ENCODE results near the gene CTCFL.

The CTCFL gene

DNA sequence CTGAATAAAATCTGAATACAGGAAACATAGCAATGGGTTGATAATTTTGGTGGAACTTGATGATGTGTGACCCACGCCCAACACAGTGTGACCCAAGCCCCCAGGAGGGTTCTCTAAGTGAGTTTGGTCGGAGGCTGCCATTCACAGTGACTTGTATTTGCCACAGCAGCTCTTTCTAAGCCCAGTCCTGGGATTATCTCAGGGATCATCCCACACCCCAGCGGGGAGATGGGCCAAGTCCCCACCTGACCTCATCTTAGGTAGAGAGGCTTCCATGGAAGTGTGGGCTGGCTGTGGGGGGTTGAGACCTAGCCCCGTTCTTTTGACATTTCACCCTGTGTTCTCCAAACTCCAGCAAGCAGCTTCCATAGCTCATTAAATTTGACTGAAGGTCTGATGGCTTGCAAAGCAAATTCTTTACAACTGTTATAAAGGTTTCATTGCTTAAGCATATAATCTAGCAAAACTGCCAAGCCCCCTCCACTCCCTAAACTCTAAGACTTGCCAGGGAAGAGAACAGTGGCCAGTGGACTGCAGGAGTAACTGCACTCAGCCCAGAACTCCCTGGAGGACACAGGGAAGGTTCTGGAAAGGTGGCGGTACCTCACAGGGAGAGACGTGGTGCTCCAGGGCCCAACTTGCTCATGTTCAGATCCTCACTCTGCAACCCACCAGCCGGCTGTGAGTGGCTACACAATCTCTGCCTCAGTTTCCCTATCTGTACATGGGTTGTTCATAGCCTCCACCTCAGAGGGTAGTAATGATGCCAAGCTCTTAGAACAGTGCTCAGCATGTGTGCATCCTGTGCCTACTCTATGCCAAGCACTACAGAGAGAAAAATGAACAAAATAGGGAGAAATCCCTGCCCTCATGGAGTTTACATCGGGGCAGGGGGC is 35.0 kb upstream of the CTCFL start:
- no peak for DNase-seq

DNA sequence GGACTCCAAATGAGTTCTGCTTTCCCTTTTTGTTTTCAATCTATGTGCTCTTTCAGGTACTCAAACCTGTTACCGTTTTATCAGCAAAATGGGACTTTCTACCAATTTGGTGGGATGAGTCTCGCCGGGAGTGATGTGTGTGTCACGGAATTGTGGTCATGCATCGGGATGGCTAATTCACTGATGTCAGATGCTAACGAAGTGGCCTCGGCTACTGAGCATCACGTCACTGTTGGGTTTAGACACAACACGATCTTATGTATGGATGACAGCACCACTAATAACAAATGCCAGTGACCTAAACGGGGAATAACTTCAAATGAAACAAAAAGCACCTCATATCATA is 34.3 kb upstream of the CTCFL start:
- no peak for DNase-seq

DNA sequence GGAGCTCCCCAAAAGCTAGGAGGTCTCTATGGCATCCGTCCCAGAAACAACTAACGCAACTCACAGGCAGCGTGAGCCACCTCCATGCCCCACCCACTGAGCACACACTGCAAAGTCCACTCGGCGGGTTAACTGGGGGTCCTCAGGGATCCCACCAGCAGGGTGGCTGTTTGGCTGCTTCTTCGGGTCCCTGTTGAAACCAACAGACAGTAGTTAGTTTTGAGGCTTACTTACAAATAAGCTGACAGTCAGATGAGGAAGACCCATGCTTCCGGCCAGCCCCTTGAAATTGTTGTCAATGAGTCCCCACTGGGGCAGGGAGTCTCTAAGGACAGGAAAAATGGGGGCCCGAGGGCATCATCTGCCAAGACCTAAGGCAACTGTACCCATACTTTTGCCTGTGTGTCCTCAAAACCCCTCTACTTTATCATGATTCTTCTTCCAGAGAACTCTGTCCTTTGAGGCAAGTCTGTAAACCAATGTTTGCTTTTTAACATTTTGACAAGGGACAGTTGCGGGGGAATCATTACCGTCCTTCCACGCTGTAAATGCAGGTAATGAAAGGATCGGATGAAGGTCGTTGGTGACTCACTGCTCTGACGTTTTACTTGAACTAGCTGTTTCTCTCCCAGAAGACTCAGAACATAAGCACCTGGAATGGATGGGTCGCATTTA is 33.8 kb upstream of the CTCFL start:
- DNase-seq = no peak

DNA sequence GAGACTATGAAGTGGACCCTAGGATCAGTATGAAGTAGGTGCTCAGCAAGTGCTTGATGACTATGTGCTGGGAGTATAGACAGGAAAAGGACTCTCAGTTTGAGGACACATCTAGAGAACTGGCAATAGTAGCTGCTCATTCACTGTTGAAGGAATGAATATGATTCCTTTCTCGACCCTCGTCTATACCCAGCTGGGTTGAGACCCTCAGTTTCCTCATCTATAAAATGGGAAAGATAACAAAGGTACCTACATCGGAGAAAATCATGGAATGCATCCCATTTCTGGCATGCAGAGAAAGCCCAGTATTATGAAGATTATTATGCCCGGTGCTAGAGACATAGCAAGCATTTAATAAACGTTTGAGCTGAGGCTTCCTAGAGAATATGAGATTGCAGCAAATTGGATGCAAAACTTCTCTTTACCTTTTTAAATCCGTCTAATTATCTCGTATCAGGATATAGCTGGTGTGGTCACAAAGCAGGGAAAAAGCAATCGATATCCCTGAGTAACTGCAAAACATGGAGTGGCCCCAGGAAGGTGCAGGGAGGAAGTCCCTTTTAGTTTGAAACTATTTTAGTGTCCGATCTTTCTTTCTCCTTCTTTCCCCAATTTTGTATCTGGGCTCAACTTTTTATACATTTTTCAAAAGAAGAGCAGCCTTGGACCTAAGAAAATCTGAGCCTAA is 33.1 kb upstream of the CTCFL start:
- no peak for DNase-seq

DNA sequence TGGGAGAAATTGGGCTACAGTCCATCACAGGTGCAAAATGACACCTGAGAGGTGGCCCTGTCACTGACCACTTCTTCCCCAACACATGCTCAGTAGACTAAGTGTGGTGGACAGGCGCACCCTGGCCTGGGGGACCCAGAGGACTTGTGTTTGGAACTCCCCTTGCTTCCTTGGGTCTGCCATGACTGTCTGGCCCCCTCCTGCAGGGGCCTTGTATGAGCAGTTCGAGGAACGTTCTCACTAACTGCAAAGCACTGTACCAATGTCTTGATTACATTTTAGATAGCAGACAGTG is 32.0 kb upstream of the CTCFL start:
- DNase-seq = no peak

DNA sequence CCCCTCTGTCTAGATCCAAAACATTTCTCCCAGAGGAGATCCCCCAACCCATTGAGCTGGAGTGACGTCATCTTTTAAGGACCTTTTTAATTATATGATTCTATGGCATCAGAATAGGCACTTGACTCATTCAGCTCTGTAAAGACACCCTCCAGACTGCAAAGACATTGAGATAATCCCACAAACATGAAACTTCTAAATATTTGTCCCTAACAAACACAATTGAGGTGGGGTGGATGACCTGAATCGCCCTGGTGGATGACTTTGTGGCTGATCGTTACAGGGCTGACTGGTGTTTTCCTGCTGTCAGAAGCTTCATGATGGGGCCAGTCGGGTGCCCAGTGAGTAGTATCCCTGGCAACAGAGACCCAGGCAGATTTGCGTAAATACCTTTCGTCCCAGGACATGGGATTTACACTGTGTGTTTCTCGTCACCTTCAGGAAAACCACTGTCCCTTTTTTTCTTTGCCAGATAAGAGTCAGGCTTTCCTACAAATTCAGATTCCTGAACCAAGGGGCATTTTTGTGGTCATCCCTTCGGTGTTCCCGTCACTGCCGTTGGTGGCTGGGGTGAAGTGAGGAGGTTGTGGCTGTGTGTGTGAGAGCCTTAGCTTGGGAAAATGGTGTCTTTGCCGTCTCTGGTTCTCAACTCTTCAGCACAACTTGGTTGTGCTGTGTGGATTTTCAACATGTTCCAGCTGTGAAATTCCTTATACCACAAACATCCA is 30.7 kb upstream of the CTCFL start:
- no peak for DNase-seq

DNA sequence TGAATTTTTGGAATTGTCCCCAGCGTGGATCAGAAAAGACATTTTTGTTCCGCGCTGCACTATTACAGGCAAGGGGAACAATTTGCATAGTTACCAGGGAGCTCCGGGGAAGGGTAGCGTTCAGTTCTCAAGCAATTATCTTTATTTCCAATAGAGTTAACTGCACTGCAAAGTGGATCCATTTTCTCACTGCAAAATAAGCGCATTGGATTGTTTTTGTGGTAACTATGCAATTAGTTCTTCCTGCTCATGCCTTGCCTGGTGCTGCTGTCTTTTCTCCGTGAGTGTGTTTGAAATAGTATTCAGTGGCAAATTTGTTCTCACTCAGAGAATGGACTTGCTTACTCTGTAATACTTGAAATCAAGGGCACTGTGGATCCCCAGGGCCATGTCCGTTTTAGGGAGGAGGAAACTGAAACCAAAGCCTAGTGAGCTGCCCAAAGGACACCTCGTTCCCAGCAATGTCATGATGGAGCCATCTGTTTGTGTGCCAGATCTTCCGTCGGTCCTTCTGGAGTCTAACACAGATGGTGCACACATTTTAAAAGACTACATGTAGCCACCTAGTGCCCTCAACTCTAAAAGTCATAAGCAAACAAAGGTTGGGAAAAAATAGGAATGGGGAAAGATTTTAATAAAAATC is 28.6 kb upstream of the CTCFL start:
- no peak for DNase-seq

DNA sequence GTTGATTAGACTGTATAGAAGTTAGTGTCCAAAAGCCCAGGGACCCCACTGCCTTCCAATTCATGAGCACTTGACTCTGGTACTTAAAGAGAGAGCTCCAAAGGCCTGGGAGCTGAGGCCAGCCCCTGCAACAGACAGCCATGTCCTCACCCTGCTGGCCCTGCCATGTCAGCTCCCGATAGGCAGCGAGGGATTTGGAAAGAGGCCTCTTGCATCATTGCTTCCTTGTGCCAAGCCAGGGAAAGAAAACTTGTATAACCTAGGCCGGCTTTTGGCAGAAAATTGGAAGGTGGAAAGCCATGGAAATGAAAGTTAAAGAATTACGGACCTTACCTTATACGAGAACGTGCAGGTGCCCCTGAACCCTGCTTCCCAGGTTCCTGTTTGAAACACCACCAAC is 27.5 kb upstream of the CTCFL start:
- no peak for DNase-seq

DNA sequence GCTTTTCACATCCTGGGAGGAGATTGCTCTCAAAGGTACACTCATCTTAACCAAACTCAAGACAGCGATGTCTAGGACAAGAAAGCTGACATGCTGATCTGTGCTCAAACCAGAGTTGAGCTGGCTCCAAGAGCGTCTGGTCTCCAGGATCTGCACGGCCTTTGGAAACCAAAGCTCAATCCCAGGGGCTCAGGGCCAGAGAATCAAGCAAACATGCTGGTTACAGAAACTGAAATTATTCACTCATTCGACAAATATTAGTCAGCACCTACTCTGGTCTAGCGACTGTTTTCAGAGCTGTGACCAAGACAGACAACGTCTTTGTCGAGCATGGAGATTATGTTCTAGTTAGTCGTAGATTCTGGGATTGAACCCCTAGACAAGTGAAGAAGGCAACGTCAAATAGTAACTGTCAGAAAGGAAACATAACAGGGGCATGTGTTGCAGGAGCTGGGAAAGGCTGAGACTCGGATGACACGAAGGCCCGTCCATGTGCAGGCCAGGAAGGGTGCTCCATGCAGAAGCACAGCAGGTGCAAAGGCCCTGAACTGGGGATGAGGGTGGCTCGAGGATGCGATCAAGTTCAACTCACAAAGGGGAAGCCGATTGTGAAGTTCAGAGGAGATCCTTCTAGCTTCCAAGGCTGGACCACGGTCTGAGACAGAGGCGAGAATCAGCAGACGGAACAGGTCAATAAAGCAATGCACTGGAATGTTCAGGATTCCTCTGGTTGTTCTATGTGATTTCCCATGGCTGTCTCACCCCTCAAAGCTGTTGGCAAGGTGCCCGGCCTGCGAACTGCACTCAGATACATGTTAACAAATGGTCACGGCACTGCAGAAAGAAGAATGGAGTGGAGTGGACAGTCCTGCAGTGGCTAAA is 23.5 kb upstream of the CTCFL start:
- no peak for DNase-seq

DNA sequence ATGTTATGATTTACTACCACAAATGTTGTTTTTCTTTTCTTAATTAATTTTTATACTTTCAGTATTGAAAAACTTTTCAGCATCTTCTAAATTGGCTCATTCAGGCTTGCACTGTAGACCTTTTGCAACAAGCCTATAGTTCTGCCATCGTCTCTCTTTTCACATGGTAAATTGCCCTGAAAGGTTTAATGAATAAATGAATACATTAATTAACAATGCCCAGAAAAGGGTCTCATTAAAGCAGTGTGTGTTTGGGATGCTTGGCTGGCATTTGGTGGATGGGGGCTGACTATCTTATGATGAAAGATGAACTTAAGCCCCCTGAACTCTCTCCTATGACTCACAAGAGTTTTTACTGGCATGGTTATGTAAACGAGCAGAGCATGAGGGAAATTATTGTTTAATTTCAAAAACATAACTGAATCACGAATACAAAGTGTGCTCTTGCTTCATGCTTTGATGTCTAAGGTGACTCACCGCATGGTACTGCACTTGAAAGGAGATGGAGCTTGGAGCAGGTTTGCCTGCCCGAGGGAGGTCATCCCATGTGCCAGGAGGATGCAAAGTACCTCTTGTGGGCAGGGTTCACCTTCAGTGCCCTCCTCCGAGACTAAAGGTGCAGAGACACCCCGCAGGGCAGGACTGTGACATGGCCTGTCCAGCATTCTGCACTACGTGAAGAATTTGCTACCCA is 22.2 kb upstream of the CTCFL start:
- no peak for DNase-seq

DNA sequence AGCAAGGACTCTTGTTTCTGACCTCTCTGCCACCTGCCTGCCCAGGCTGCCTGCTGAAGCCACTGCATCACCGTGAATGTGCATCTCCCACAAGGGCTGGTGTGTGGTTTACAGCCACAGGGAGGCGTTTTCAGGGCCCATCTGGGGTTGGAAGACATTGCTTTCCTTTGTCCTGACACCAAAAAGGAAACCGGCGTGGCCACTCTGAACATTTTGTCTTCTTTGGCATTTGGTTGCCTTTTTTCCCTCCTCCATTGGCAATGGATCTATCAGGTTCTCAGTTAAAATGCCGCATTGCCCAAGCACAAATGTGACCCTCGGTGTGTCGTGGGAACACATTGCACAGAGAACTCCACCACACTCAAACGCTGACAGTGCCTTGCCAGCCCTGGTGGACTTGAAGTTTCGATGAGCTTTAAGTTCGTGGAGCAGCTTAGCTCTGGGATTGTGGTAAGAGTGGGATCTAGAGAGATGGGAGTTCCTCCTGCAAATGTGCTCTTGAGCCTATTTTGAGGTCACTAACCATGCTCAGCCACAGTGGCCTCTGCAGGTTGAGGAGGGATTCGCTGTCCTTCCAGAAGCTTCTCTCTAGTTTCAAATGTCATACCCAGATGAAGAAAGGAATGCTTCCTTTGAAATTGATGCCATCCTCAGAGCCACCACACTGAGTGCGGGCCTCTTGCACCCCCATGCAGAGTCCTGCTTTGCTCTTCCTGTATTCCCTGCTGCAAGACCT is 21.2 kb upstream of the CTCFL start:
- no peak for DNase-seq

DNA sequence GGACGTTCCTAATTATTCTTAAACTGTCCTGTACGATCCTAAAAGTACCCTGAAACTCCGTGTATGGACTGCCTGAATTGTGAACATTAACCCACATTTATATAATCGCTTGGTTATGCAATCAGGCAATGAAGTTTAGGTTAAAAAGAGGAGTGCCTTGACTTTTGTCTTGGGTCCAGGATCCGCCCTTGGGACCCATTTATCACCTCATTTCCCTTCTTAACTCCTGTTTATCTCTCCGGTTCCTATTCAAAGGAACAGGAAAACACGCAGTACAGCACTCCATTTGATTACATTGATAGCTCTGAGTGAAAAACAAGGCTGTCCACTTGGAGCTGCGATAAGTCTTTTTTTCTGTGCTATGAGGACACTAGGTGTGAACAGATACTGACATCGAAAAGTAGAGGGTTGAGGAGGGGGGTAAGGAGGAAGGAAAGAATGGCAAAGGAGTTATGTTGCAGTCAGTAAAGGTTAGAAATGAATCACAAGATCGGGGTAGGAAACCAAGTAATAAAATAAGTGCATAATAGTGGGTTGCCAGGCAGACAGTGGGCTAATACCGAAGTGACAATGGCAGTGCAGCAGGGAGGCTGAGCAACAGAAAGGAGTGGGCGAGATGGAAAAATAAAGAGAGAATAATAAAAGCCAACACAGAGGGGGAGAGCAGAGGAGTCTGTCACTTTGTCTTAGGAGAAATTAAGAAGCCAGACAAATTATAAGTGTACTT is 20.1 kb upstream of the CTCFL start:
- DNase-seq = no peak

DNA sequence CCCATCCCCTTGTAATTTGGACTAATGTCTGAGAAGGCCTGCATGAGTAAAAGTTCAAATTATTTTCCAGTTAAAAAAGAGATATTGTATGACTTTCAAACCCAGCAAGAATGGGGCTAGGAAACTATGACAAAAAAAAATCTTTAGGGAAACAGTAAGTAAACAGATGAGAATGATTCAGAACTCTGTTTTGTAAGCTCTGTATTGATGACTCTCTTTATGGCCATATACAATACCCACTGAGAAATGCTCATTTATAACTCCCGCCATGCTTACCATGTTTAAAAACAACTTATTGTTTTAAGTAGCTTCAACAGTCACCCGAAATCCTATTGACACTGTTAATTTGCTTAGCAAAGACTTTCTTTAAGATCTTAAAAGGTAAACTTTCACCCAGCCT is 18.8 kb upstream of the CTCFL start:
- no peak for DNase-seq

DNA sequence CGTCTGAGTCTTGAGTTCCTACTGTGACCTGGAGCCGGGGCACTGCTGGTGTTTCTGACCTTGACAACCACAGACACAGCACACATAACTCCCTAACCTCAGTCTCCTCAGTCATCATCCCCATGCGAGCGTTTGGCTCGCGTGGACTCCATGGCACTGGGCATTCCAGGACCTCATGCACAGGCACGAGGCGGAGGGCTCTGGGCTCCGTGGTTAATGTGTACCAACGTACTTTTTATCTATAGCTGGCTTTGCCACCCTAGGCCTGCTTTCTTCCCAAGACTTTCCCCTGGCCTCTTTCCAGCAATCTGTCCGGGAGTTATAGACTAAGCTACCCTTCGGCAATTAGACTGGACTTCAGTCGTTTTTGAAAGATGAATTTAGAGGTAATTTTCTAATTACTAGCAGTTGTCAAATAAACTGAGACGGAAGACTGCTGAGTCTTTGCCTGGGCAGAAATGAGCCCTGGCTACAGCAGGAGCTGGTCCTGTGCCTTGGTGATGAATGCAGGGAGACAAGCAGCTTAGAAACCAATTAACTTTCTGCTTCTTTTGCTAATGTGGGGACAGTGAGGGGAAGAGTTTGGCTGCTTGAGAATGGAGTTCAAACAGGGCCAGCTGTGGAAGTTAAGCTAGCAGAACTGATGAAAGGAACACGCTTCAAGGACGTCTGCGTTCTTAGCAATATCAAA is 16.1 kb upstream of the CTCFL start:
- no peak for DNase-seq

DNA sequence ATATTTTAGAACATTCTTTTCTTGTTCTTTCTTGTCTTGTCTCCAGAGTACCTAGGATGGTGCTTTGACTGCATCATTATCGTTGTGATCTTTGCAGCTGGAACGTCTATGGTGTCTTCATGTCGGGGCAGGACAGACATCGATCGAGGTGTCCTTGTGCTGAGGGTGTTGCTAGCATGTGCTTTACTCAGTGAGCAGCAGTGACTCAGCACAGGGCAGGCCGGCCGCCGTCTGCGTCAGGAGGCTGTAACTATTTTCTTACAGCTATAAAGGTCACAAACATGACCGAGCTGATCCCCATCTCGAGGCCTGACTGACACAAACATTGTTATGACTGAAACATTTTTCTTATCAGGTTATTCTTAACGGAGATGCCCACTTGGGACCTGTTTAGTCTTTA is 14.9 kb upstream of the CTCFL start:
- DNase-seq = no peak

DNA sequence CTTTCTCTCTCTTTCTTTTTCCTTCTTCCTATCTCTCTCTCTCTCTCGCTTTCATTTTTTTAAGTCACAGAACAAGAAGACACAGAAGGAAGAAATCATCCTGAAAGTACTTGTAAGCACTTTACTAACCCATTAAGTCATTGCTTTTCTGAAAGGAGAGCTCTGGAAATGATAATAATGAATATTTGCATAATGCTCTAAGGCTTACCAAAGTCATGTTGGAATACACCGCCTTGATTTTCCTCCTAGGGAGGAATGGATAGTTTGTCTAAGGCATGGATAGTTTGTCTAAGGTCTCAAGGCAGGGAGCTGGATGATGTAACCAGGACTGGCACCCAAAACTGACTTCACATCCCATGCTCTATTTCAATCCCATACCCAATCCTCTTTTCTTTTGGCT is 12.9 kb upstream of the CTCFL start:
- DNase-seq = no peak

DNA sequence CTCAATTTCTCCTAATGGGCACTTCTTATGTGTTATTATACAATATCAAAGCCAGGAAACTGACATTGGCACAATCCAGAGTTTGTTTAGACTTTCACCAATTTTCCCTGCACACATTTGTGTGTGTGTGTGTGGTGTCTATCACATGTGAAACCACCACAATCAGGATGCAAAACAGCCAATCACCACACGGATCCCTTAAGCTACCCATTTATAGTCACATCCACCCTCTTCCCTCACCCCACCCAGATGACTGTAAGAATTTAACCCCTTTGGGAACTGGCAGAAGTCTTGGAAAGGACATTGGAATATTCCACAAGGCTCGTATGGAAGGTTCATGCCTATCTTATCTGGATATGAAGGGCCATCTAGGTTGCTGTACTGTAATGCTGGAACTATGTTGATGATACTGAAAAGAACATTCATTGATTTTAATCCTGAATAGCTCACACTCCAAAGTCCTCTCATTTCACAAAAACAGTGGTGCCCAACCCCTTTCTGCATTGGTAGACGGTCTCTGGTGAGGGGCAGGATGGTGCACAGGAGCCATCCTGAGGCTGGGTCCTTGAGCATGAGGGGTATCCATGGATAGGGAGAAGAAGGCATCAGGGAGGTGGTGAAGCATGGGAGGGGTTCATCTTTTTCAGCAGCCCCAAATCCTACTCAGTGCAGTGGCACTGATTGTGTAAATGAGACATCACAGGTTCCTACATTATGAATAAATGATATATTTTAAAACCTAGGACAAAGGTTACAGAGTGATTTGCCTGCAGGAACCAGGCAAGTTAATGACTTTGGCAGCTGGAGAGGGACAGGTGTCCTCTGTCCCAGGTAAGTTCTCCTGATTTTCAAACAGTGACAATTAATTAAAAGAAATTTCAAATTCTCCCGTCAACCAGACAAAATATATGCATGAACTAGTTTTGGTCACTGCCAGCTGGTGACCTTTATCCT is 12.1 kb upstream of the CTCFL start:
- no peak for DNase-seq

DNA sequence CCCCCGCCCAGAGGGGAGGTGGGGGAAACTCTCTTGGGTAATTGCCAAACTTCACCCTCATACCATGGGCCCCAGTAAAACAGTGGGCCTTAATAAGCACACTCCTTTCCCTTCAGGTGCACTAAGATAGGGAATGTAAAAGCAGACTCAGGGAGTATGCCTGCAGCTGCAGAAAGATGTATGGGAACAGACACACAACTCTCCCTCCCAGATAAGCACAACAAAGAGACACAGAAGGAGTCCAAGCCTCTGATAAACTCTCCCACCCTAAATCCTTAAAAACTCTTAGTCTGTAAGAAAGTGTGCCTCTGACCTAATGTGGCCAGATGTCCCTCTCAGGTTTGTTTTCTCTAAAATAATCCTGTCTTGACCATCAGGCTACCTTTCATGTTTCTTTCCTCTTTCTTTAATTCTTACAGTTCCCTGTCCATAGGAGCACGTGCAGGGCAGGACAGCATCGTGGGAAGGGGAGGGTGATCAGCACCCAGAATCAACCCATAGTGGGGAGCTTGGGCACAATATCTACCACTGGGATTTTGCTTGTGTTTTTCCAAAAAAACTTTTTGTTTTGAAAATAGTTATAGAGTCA is 11.3 kb upstream of the CTCFL start:
- DNase-seq = no peak
